GM21447 (cell line): ENCODE results near the gene CPT1A.

Source experiments
- ATAC-seq: cut with Tn5 transposase; IDR thresholded peaks from one replicate; pipeline ENCODE4 v1.9.1; 2021; ENCODE audit not compliant: unreplicated experiment

CPT1A gene

GRCh38 chr11:68762481-68762880 lies 79.2 kb downstream of the CPT1A start:
- no peak for ATAC-seq

DNA sequence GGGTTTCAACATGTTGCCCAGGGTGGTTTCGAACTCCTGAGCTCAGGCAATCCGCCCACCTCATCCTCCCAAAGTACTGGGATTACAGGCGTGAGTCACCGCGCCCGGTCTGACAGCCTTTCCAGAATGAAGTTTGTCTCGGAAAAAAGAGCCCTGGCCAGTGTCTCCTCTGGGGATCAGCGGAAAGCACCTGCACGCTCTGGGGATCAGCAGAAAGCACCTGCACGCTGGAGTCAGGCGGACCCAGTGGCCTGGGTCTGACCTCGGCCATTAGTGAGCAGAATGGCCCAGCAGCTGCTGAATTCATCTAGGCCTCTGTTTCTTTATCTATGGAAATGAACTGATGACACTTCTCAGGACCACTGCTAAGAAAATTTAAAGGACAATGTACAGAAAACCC lies 79.9 kb downstream of the CPT1A start:
- no peak for ATAC-seq

DNA sequence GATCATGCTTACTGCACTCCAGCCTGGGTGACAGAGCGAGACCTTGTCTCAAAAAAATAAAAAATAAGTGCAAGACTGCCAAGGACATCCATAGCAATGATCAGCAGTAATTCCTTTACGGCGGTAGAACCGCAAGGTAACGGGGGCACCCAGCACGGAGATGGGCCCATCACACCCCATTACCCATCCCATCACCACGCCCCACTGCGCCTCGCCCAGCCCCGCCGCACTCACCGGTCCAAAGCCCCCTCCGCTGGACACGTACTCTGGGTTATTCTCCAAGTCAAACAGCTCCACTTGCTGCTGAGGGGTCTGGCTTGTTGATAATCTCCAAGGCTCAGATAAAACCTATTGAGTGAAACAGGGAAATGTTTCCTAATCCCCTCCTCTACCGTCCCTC lies 81.7 kb downstream of the CPT1A start:
- no peak for ATAC-seq

DNA sequence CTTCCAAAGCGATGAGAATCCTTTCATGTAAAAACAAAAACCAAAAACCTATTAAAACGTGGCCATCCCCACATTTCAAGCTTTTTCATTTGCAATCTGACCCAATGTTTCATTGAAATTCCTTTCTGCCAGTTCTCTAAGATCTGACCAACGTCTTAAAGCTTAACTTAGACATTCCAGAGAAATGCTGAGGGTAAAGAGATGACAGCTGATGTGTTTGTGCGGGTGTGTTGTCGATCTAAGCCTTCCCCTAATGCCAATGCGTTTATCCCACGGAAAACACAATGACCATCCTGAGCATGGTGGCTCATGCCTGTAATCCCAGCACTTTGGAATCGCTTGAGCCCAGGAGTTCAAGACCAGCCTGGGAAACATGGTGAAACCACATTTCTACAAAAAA lies 84.0 kb downstream of the CPT1A start:
- no peak for ATAC-seq

DNA sequence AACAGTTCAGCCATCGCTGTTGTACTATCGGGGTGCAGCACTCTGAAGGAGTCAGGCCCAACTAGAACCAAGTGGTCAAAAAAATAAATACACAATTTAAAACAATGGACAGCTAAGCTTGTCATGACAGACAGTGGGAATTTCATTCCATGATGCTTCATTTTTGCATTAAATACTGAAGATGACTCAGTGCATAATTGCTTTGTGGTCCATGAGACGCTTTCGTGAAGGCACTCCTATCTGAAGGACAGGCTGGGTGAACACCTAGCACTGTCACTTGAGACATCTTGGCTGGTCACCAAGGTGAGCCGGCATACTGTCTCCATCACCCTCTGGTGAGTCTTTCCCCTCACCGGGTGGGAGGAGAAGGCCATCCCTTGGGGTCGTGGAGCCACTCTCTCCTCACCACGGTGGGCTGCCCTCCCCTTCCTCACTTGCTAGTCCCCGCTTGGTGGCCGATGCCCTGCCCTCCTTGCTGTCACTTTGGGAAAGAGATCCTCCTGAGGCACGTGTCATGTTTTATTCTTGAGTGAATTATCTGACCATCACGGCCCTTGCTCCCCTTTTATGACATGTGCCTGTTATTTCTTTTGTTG lies 85.4 kb downstream of the CPT1A start:
- ATAC-seq: no peak

GRCh38 chr11:68753300-68753699 lies 88.4 kb downstream of the CPT1A start:
- ATAC-seq: no peak

GRCh38 chr11:68751331-68751856 lies 90.3 kb downstream of the CPT1A start, which contains the start of gene TESMIN:
Gene TESMIN (minus strand): TSS chr11:68751520. CDS start chr11:68750660, 860 bp downstream.
- no peak for ATAC-seq

DNA sequence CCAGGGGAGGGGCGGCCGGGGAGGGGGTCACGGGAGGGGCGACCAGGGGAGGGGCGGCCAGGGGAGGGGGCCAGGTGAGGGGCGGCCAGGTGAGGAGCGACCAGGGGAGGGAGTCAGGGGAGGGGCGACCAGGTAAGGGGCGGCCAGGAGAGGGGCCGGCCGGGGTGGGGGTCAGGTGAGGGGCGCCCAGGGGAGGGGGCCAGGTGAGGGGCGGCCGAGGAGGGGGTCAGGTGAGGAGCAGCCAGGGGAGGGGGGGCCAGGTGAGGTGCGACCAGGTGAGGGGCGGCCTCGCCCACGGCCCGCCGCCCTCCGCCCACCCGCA lies 90.8 kb downstream of the CPT1A start:
- no peak for ATAC-seq

DNA sequence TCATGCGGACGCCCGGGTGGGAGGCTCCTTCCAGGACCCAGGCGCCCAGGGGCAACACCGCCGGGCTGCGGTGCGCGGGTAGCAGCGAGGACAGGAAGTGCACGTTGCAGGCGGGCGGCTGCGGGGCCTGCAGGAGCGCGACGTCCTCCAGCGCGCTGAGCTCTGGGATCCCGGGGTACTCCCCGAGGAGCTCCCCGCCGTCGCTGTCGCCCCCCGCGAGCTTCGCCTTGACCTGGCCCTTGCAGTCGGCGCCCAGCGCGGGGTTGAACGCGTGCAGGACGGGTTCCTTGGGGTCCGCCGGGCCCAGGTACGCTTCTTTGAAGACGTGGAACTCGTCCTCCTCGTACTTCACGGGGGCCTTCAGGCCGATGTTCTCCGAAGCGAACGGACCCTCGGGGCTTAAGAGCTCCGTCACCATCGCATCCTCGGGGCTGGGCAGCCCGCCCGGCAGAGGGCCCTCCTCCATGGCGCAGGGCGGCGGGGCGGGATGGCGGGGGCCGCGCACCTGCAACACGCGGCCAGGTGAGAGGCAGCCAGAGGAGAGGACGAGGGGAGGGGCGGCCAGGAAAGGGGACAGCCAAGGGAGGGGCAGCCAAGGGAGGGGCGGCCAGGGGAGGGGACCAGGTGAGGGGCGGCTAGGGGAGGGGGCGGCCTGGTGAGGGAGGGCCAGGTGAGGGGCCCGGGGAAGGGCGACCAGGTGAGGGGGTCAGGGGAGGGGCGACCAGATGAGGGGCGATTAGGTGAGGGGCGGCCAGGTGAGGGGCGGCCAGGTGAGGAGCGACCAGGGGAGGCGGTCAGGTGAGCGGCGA lies 91.3 kb downstream of the CPT1A start:
- ATAC-seq: no peak

DNA sequence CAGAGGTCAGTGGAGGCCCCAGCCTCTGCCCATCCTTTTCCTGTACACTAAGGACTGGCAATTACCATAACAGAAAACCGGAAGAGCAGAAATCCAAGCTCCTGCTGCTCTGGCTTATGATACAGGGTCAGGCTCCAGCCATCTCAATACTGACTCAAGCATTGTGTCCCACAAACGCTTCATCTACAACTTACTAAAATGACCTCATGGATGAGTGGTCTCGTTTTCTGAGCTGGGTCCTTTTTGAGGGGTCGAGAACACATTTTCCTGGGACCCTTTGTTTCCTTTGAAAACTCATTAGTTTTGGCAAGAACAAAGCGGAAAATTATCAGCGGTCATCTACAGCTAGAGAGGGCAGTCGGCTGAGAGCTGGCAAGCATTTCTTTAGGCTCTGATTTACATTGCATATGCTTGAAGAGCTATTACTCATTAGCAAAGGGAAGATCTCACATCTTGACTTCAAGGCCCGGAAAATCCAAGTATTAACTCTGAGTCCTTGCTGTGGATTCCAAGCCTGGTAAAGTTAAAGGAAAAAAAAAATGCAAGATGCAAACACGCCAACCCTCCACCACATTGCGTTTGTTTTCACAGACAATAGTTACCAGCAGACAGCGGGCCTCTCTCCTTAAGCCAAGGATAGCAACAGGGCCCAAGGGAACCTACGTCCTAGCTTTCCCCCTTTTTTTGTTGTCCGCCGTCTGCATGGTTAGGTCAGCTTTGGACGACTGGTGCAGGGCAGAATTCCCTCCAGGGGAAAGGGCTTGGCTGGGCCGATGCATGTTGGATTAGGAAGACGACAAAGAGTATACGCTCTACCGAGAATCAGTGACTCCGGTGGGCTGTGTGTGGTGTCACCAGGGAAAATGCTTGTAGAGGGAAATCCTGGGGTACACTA lies 92.2 kb downstream of the CPT1A start:
- no peak for ATAC-seq

- ATAC-seq: no peak
Observed at GRCh38 chr11:68748061-68748460, 93.7 kb downstream of the CPT1A start.

DNA sequence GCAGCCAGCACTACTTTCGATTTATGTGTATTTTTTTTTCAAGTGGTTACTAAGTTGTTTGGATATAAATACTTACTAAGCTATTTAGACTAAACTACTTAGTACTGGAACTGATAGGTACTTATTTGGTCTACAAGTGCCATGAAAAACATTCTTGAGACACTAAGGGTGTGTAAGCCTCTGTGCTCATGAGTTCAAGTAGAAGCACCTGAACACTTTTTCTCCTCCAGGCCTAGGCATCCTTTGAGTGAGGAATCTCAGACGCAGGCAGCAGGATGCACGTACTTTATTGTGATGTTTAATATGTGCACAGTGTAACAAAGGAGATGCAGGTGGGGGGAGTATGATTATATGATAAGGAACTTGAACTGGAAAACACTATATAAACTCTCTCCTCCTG lies 98.2 kb downstream of the CPT1A start:
- ATAC-seq: no peak

DNA sequence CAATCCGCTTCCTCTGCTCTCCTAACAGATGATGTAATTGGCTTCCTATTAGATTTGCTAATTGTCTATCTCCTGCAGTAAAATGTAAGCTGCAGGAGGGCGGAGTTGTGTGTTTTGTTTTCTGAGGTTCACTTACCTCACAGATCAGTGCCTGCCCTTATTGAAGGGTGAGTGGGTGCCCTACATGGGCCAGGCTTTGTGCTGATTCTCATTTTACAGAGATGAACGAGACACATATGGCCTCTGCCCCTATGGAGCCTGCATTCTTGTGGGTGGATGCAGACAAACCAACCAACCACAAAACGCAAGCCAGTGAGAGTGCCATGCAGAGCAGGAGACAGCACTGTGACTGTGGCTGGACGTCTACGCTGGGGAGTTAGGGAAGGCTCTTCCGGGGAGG lies 100.3 kb downstream of the CPT1A start:
- no peak for ATAC-seq

GRCh38 chr11:68735646-68736045 lies 106.1 kb downstream of the CPT1A start:
- no peak for ATAC-seq

DNA sequence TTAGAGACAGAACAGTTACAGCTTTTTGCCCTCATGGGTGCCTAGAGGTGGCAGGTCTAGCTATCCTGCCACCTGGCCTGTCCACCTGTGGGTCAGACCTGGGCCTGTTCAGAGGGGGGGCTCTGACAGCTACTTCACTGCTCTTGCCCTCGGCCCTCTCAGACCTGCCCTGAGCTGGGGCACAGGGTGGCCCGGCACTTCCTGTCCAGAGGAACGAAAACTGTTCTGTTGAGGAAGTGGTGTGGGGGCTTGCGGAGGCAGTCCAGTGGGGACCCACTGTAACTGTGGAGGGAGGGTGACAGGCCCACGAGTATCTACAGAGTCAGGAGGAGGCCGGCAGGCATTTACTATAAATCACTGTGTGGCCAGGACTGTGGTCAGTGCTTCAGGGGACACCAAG lies 106.6 kb downstream of the CPT1A start:
- no peak for ATAC-seq

DNA sequence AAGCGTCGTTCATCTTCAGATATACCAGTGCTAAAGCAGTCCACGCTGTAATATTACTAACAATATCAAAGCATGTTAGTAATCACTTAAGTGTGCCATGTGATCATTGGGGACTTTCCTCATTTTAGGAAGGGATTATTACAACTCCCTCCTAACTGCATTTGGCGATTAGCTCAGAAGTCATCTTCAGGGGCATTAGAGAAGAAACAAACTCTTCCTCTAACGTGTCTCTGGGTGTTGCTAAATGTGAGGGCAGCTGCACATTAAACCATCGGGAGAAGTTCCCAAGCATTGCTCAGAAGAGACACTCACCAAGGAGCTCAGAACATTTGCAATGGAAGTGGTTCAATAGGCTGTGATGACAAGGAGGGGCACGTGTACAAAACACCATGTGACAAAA lies 107.6 kb downstream of the CPT1A start:
- no peak for ATAC-seq

GRCh38 chr11:68727783-68728182 lies 113.9 kb downstream of the CPT1A start:
- ATAC-seq: no peak

- no peak for ATAC-seq
Observed at GRCh38 chr11:68724293-68724692, 117.4 kb downstream of the CPT1A start.

DNA sequence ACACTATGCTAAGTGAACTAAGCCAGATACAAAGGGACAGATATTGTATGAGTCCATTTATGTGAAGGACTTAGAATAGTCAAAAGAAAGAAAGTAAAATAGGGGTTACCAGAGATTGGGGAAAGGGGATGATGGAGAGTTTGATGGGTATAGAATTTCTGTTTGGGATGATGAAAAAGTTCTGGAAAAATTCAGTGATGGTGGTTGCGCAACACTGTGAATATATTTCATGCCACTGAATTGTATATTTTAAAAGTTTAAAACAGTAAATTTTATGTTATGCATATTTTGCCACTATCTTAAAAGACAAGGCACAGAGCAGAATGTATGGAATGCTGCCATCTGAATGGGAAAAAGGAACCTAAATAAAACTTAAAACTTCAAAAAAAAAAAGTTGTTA lies 119.6 kb downstream of the CPT1A start:
- no peak for ATAC-seq

GRCh38 chr11:68721075-68721474 lies 120.6 kb downstream of the CPT1A start:
- no peak for ATAC-seq

- ATAC-seq: no peak
Observed at GRCh38 chr11:68715456-68716122, 126.1 kb downstream of the CPT1A start.
